HepG2 (cell line): ENCODE data around the gene SAC3D1. TPM values are rescaled to one million over a fixed set of nuclear protein-coding genes. Genes with fewer than 3 reads are reported as not detected.

ENCODE experiments used
- CBX5 ChIP-seq: sonication (generic); formaldehyde crosslinking; IDR thresholded peaks from 2 replicates; pipeline ENCODE4 v1.4.0; 2020; ENCODE audit warnings: missing genetic modification reagents, borderline replicate concordance
- EED ChIP-seq: sonication (generic); formaldehyde crosslinking; IDR thresholded peaks from 2 replicates; pipeline ENCODE4 v1.5.0; 2020; ENCODE audit warnings: mild to moderate bottlenecking, missing genetic modification reagents
- FOSL1 ChIP-seq: sonication (generic); formaldehyde crosslinking; IDR thresholded peaks from 2 replicates; pipeline ENCODE4 v1.9.0; 2021; ENCODE audit warnings: missing genetic modification reagents, borderline replicate concordance
- GTF3A ChIP-seq: sonication (generic); formaldehyde crosslinking; conservative IDR thresholded peaks from 2 replicates; pipeline ENCODE4 v1.4.0; 2020; ENCODE audit warnings: mild to moderate bottlenecking, missing genetic modification reagents
- ISL2 ChIP-seq: sonication (generic); formaldehyde crosslinking; IDR thresholded peaks from 2 replicates; pipeline ENCODE4 v1.5.0; 2020; ENCODE audit warnings: missing genetic modification reagents
- NFIB ChIP-seq: sonication (generic); formaldehyde crosslinking; IDR thresholded peaks from 2 replicates; pipeline ENCODE4 v1.9.0; 2021; ENCODE audit warnings: missing genetic modification reagents, mild to moderate bottlenecking, borderline replicate concordance
- NR2C2 ChIP-seq: sonication (generic); formaldehyde crosslinking; IDR thresholded peaks from 2 replicates; pipeline ENCODE4 v1.4.0; 2020; ENCODE audit warnings: missing genetic modification reagents, mild to moderate bottlenecking, moderate library complexity, borderline replicate concordance
- REL ChIP-seq: sonication (generic); formaldehyde crosslinking; conservative IDR thresholded peaks from 2 replicates; pipeline ENCODE4 v1.8.0; 2022; ENCODE audit warnings: mild to moderate bottlenecking, missing genetic modification reagents, moderate library complexity
- RFXAP ChIP-seq: sonication (generic); formaldehyde crosslinking; IDR thresholded peaks from 2 replicates; pipeline ENCODE4 v1.4.0; 2020; ENCODE audit warnings: missing genetic modification reagents, borderline replicate concordance
- SSRP1 ChIP-seq: IDR thresholded peaks from 2 replicates; pipeline ENCODE4 v1.6.1; 2016; ENCODE audit warnings: control low read depth
- ZBTB1 ChIP-seq: sonication (generic); formaldehyde crosslinking; IDR thresholded peaks from 2 replicates; pipeline ENCODE4 v1.4.0; 2020; ENCODE audit warnings: missing genetic modification reagents, borderline replicate concordance
- ZBTB7B ChIP-seq: sonication (generic); formaldehyde crosslinking; IDR thresholded peaks from 2 replicates; pipeline ENCODE4 v1.4.0; 2020; ENCODE audit warnings: missing genetic modification reagents
- ZFP1 ChIP-seq: IDR thresholded peaks from 2 replicates; pipeline ENCODE4 v1.6.1; 2016
- ZNF121 ChIP-seq: sonication (generic); formaldehyde crosslinking; IDR thresholded peaks from 2 replicates; pipeline ENCODE4 v1.5.0; 2020; ENCODE audit warnings: mild to moderate bottlenecking, missing genetic modification reagents
- ZNF382 ChIP-seq: sonication (generic); formaldehyde crosslinking; IDR thresholded peaks from 2 replicates; pipeline ENCODE4 v1.5.0; 2020; ENCODE audit warnings: missing genetic modification reagents, mild to moderate bottlenecking, borderline replicate concordance
- ZNF383 ChIP-seq: sonication (generic); formaldehyde crosslinking; IDR thresholded peaks from 2 replicates; pipeline ENCODE4 v1.4.0; 2020; ENCODE audit warnings: missing genetic modification reagents, mild to moderate bottlenecking, borderline replicate concordance
- ZNF552 ChIP-seq: sonication (generic); formaldehyde crosslinking; IDR thresholded peaks from 2 replicates; pipeline ENCODE4 v1.9.0; 2022; ENCODE audit warnings: missing genetic modification reagents, mild to moderate bottlenecking, borderline replicate concordance
- ZNF747 ChIP-seq: sonication (generic); formaldehyde crosslinking; IDR thresholded peaks from 2 replicates; pipeline ENCODE4 v1.8.1; 2023; ENCODE audit warnings: missing genetic modification reagents, mild to moderate bottlenecking, borderline replicate concordance
- polyA plus RNA-seq, 8 experiments: library from polyadenylated mRNA; depleted of rRNA in 3 of 8; stranded (reverse) in 7 of 8; unstranded in 1 of 8; fragments of >200 nt; fragmentation: Illumina TruSeq in 4 of 8; extraction: Trizol in 4 of 8; gene quantifications; 2 replicates each; pipeline versions ENCODE4 v1.2.1 to v1.2.3, GENCODE V29; 2011 to 2016; ENCODE audit warnings: low read depth in 4 of 8, missing spikeins in 1 of 8, mixed read lengths in 1 of 8; ENCODE audit not compliant: insufficient read depth in 1 of 8
- total RNA-seq, 5 experiments: library from RNA; depleted of rRNA; stranded (reverse); fragments of >200 nt; fragmentation: Illumina TruSeq; extraction: Trizol; gene quantifications; 2 replicates each; pipeline ENCODE4 v1.2.3, GENCODE V29; 2016; ENCODE audit warnings: low read depth in 1 of 5
- TF ChIP-seq, protein P1 (sequence below): sonication (generic); formaldehyde crosslinking; IDR thresholded peaks from 2 replicates; pipeline ENCODE4 v1.4.0; 2020; ENCODE audit warnings: missing genetic modification reagents, borderline replicate concordance
- TF ChIP-seq, protein P2 (sequence below): sonication (generic); formaldehyde crosslinking; IDR thresholded peaks from 2 replicates; pipeline ENCODE4 v1.4.0; 2020; ENCODE audit warnings: mild to moderate bottlenecking, low read depth, missing genetic modification reagents
- TF ChIP-seq, protein P3 (sequence below): sonication (generic); formaldehyde crosslinking; IDR thresholded peaks from 2 replicates; pipeline ENCODE4 v1.4.0; 2020; ENCODE audit warnings: low read depth, missing genetic modification reagents

Gene SAC3D1
- total and polyA plus RNA-seq, 2 of the 13 experiments (the other 11 are each of a cell fraction or from before 2014, with no cell fraction given), result 7.4 to 36.3 TPM

DNA sequence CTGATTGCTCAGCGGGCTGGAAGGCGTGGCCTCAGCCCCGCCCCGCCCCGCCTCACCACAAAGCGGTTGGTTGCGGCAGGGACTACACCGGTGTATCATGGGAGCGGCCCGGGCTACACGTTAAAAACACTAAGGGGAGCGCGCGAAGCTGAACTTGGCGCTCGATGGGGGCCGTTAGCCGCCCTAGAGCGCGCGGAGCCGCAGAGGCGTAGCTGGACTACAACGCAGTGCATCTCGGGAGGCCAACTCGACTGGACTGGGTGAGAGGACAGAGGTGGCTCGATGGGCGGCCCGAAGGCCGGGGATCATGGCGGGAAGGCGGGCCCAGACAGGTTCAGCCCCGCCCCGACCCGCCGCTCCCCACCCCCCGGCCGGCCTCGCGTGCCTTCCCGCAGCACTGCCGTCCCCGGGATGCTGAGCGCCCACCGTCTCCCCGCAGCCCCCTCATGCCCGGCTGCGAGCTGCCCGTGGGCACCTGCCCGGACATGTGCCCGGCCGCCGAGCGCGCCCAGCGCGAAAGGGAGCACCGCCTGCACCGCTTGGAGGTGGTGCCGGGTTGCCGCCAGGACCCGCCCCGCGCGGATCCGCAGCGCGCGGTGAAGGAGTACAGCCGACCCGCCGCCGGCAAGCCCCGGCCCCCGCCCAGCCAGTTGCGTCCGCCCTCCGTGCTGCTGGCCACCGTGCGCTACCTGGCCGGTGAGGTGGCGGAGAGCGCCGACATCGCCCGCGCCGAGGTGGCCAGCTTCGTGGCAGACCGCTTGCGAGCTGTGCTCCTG lies at the start of gene SAC3D1 (continued):
- TF ChIP-seq, protein P1, sequence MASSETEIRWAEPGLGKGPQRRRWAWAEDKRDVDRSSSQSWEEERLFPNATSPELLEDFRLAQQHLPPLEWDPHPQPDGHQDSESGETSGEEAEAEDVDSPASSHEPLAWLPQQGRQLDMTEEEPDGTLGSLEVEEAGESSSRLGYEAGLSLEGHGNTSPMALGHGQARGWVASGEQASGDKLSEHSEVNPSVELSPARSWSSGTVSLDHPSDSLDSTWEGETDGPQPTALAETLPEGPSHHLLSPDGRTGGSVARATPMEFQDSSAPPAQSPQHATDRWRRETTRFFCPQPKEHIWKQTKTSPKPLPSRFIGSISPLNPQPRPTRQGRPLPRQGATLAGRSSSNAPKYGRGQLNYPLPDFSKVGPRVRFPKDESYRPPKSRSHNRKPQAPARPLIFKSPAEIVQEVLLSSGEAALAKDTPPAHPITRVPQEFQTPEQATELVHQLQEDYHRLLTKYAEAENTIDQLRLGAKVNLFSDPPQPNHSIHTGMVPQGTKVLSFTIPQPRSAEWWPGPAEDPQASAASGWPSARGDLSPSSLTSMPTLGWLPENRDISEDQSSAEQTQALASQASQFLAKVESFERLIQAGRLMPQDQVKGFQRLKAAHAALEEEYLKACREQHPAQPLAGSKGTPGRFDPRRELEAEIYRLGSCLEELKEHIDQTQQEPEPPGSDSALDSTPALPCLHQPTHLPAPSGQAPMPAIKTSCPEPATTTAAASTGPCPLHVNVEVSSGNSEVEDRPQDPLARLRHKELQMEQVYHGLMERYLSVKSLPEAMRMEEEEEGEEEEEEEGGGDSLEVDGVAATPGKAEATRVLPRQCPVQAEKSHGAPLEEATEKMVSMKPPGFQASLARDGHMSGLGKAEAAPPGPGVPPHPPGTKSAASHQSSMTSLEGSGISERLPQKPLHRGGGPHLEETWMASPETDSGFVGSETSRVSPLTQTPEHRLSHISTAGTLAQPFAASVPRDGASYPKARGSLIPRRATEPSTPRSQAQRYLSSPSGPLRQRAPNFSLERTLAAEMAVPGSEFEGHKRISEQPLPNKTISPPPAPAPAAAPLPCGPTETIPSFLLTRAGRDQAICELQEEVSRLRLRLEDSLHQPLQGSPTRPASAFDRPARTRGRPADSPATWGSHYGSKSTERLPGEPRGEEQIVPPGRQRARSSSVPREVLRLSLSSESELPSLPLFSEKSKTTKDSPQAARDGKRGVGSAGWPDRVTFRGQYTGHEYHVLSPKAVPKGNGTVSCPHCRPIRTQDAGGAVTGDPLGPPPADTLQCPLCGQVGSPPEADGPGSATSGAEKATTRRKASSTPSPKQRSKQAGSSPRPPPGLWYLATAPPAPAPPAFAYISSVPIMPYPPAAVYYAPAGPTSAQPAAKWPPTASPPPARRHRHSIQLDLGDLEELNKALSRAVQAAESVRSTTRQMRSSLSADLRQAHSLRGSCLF (CRISPR knock-in tag), result no peak
- no peak for TF ChIP-seq EED (CRISPR knock-in tag)
- peak; percentile 67; the same call in 1 of the 2 replicates for TF ChIP-seq RFXAP (CRISPR knock-in tag)
- no peak for TF ChIP-seq NFIB (CRISPR knock-in tag)
- TF ChIP-seq REL, result 0 out of 2 replicates have a peak, but pooled peaks have one; percentile 43
- TF ChIP-seq, protein P2, sequence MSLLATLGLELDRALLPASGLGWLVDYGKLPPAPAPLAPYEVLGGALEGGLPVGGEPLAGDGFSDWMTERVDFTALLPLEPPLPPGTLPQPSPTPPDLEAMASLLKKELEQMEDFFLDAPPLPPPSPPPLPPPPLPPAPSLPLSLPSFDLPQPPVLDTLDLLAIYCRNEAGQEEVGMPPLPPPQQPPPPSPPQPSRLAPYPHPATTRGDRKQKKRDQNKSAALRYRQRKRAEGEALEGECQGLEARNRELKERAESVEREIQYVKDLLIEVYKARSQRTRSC (CRISPR knock-in tag), result no peak
- no peak for TF ChIP-seq ZNF552
- no peak for TF ChIP-seq ZNF747 (CRISPR knock-in tag)
- TF ChIP-seq, protein P3, sequence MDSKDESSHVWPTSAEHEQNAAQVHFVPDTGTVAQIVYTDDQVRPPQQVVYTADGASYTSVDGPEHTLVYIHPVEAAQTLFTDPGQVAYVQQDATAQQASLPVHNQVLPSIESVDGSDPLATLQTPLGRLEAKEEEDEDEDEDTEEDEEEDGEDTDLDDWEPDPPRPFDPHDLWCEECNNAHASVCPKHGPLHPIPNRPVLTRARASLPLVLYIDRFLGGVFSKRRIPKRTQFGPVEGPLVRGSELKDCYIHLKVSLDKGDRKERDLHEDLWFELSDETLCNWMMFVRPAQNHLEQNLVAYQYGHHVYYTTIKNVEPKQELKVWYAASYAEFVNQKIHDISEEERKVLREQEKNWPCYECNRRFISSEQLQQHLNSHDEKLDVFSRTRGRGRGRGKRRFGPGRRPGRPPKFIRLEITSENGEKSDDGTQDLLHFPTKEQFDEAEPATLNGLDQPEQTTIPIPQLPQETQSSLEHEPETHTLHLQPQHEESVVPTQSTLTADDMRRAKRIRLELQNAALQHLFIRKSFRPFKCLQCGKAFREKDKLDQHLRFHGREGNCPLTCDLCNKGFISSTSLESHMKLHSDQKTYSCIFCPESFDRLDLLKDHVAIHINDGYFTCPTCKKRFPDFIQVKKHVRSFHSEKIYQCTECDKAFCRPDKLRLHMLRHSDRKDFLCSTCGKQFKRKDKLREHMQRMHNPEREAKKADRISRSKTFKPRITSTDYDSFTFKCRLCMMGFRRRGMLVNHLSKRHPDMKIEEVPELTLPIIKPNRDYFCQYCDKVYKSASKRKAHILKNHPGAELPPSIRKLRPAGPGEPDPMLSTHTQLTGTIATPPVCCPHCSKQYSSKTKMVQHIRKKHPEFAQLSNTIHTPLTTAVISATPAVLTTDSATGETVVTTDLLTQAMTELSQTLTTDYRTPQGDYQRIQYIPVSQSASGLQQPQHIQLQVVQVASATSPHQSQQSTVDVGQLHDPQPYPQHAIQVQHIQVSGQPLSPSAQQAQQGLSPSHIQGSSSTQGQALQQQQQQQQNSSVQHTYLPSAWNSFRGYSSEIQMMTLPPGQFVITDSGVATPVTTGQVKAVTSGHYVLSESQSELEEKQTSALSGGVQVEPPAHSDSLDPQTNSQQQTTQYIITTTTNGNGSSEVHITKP (CRISPR knock-in tag), result peak; percentile 84
- TF ChIP-seq FOSL1 (CRISPR knock-in tag), result no peak
- TF ChIP-seq ZNF382 (CRISPR knock-in tag), result no peak
- TF ChIP-seq NR2C2 (CRISPR knock-in tag), result peak; percentile 87
- no peak for TF ChIP-seq ZNF121 (CRISPR knock-in tag)
- TF ChIP-seq ZBTB1 (CRISPR knock-in tag), result no peak
- TF ChIP-seq ZFP1, result no peak
- TF ChIP-seq ZBTB7B (CRISPR knock-in tag), result peak; percentile 66; the same call in 1 of the 2 replicates
- no peak for TF ChIP-seq SSRP1 (CRISPR knock-in tag)
- TF ChIP-seq GTF3A (CRISPR knock-in tag), result no peak
- peak; percentile 47; the same call in 1 of the 2 replicates for TF ChIP-seq ISL2
- TF ChIP-seq ZNF383, result no peak
- no peak; the same call in 1 of the 2 replicates for TF ChIP-seq CBX5 (CRISPR knock-in tag)
